ENCODE data around the gene TNRC6B.
"Not testable (repeated sequence)": the region's sequence is repeated elsewhere in the genome, so short reads cannot be mapped to it uniquely, and the experiment has no call there.

GRCh38 chr22:40165537-40165936 is 12.2 kb upstream of the TNRC6B start:
- not testable (repeated sequence) for TF ChIP-seq CTCF (IDR thresholded peaks at IDR 0.05; ENCODE audit: low read depth, low read length); POLR2A (IDR thresholded peaks at IDR 0.05; ENCODE audit: extremely low read depth, insufficient read length); MAX (IDR thresholded peaks at IDR 0.05; ENCODE audit: low read depth, low read length)
